HCT116 (cell line): Measurements from ENCODE around the gene CSNK1G1. TPM values are rescaled to one million over a fixed set of nuclear protein-coding genes. Genes with fewer than 3 reads are reported as not detected.

ENCODE experiments used
- ATAC-seq: fragments of 200-7000 bp; cut with Tn5 transposase; 2 replicates; pipeline ENCODE4 v1.9.1; 2020; ENCODE audit warnings: mild to moderate bottlenecking, moderate library complexity
- BruUV-seq: library from RNA; stranded (reverse); fragments of 400-500 nt; replicated peaks from 2 replicates; lab custom pipeline; 2021; lab: Mats Ljungman, UMichigan
- CTCF ChIA-PET: fragments of 300-600 bp; sonication (Branson Sonifier 250); formaldehyde crosslinking; loops from one replicate; lab custom pipeline; 2021; ENCODE audit warnings: antibody characterized with exemption; lab: Charles Lee
- POLR2A ChIA-PET: fragments of 300-600, 350-600 bp; sonication (Branson Sonifier 250); formaldehyde crosslinking; loops from one replicate; lab custom pipeline; 2021; ENCODE audit warnings: antibody characterized with exemption; lab: Charles Lee
- RAD21 ChIA-PET, 2 experiments: fragments of 300-600 bp; sonication (Branson Sonifier 250); formaldehyde crosslinking; loops; one replicate each; lab custom pipeline; 2023; ENCODE audit warnings: low total read pairs in 2 of 2; ENCODE audit not compliant: uncharacterized antibody in 2 of 2, unreplicated experiment in 2 of 2, low non-redundant PET in 1 of 2; lab: Charles Lee
- DNase-seq: peaks from one replicate; pipeline ENCODE4 v3.0.0-alpha.2; 2010; ENCODE audit warnings: low read depth, low spot score
- H2AFZ ChIP-seq: fragments of 200-600 bp; shearing (Covaris generic), sonication (generic); 2 replicates; pipeline ENCODE4 v1.6.1; 2017; ENCODE audit warnings: low read depth, mixed run types, mixed read lengths, antibody characterized with exemption, low read length; ENCODE audit not compliant: poor library complexity, severe bottlenecking
- H3K27ac ChIP-seq: 2 replicates; pipeline ENCODE4 v1.5.1; 2012; ENCODE audit warnings: low read depth, low read length
- H3K27me3 ChIP-seq: fragments of 200-600 bp; sonication (generic); 2 replicates; pipeline ENCODE4 v1.6.1; 2016; ENCODE audit warnings: mixed run types, low read length, mixed read lengths; ENCODE audit not compliant: insufficient read depth
- H3K36me3 ChIP-seq, 2 experiments: fragments of 200-500 bp in 1 of 2; fragments of 200-600 bp in 1 of 2; sonication (Bioruptor generic) in 1 of 2; sonication (generic) in 1 of 2; 2 replicates each; pipeline versions ENCODE4 v1.5.1 to v1.6.1; 2014 to 2016; ENCODE audit warnings: low read length in 2 of 2, inconsistent platforms in 1 of 2, mixed read lengths in 1 of 2, mixed run types in 1 of 2; ENCODE audit not compliant: insufficient read depth in 2 of 2, control insufficient read depth in 1 of 2
- H3K4me1 ChIP-seq, 2 experiments: fragments of 200-600 bp in 1 of 2; sonication (generic) in 1 of 2; 2 replicates each; pipeline versions ENCODE4 v1.5.1 to v1.6.1; 2012 to 2017; ENCODE audit warnings: low read length in 2 of 2, inconsistent platforms in 1 of 2, mild to moderate bottlenecking in 1 of 2, mixed read lengths in 1 of 2, mixed run types in 1 of 2, moderate library complexity in 1 of 2; ENCODE audit not compliant: insufficient read depth in 2 of 2, control insufficient read depth in 1 of 2
- H3K4me2 ChIP-seq: fragments of 200-600 bp; sonication (generic); 2 replicates; pipeline ENCODE4 v1.6.1; 2017; ENCODE audit warnings: mixed run types, low read length, mixed read lengths
- H3K4me3 ChIP-seq, 2 experiments: fragments of 200-600 bp in 1 of 2; sonication (generic) in 1 of 2; replicated peaks in 1 of 2; 2 replicates each; pipeline ENCODE4 v1.5.1; 2011 to 2016; ENCODE audit warnings: low read length in 2 of 2, control low read depth in 1 of 2, low read depth in 1 of 2, mild to moderate bottlenecking in 1 of 2, mixed read lengths in 1 of 2, mixed run types in 1 of 2
- H3K79me2 ChIP-seq: fragments of 200-600 bp; sonication (generic); 2 replicates; pipeline ENCODE4 v1.6.1; 2017; ENCODE audit warnings: mild to moderate bottlenecking, mixed run types, low read length, moderate library complexity, mixed read lengths; ENCODE audit not compliant: insufficient read depth
- H3K9ac ChIP-seq: fragments of 200-600 bp; sonication (generic); 2 replicates; pipeline ENCODE4 v1.6.1; 2016; ENCODE audit warnings: low read length, mixed read lengths
- H3K9me2 ChIP-seq: fragments of 200-600 bp; sonication (generic), shearing (Covaris generic); 2 replicates; pipeline ENCODE4 v1.6.1; 2017; ENCODE audit warnings: mixed run types, mild to moderate bottlenecking, moderate library complexity; ENCODE audit not compliant: insufficient read depth
- H3K9me3 ChIP-seq, 2 experiments: fragments of 200-500 bp in 1 of 2; fragments of 200-600 bp in 1 of 2; sonication (Bioruptor generic) in 1 of 2; sonication (generic) in 1 of 2; 2 replicates each; pipeline ENCODE4 v1.6.1; 2014 to 2017; ENCODE audit warnings: low read length in 2 of 2, mixed read lengths in 2 of 2, inconsistent platforms in 1 of 2, low read depth in 1 of 2, mild to moderate bottlenecking in 1 of 2, mixed run types in 1 of 2, moderate library complexity in 1 of 2; ENCODE audit not compliant: control insufficient read depth in 1 of 2, insufficient read depth in 1 of 2
- H4K20me1 ChIP-seq: fragments of 200-600 bp; sonication (generic), shearing (Covaris generic); 2 replicates; pipeline ENCODE4 v1.6.1; 2017; ENCODE audit warnings: mixed run types, mild to moderate bottlenecking, moderate library complexity; ENCODE audit not compliant: insufficient read depth
- ATF3 ChIP-seq: IDR thresholded peaks from 2 replicates; pipeline ENCODE4 v1.6.1; 2012
- CEBPB ChIP-seq: IDR thresholded peaks from 2 replicates; pipeline ENCODE4 v1.6.1; 2012; ENCODE audit warnings: low read depth
- EGR1 ChIP-seq: IDR thresholded peaks from 2 replicates; pipeline ENCODE4 v1.6.1; 2012; ENCODE audit warnings: low read depth
- ELF1 ChIP-seq: IDR thresholded peaks from 2 replicates; pipeline ENCODE4 v1.6.1; 2012; ENCODE audit warnings: low read depth, borderline replicate concordance
- EZH2phosphoT487 ChIP-seq: fragments of 200-600 bp; IDR thresholded peaks from 2 replicates; pipeline ENCODE4 v1.6.1; 2018; ENCODE audit warnings: antibody characterized with exemption, borderline replicate concordance
- FOSL1 ChIP-seq: IDR thresholded peaks from 2 replicates; pipeline ENCODE4 v1.6.1; 2012; ENCODE audit warnings: low read depth
- JUND ChIP-seq: IDR thresholded peaks from 2 replicates; pipeline ENCODE4 v1.6.1; 2012
- RAD21 ChIP-seq: IDR thresholded peaks from 2 replicates; pipeline ENCODE4 v1.6.1; 2012; ENCODE audit warnings: low read depth, mild to moderate bottlenecking
- REST ChIP-seq: IDR thresholded peaks from 2 replicates; pipeline ENCODE4 v1.6.1; 2012; ENCODE audit warnings: low read depth
- SRF ChIP-seq: IDR thresholded peaks from 2 replicates; pipeline ENCODE4 v1.6.1; 2012; ENCODE audit warnings: low read depth
- ZBTB33 ChIP-seq: IDR thresholded peaks from 2 replicates; pipeline ENCODE4 v1.6.1; 2011; ENCODE audit warnings: mild to moderate bottlenecking, low read length, moderate library complexity; ENCODE audit not compliant: insufficient replicate concordance; ENCODE audit errors: extremely low read depth
- ZFX ChIP-seq: fragments of 450-650 bp; IDR thresholded peaks from 2 replicates; pipeline ENCODE4 v1.6.1; 2017
- intact Hi-C: fragments of 100-400 bp; cut with micrococcal nuclease; formaldehyde crosslinking; loops from 2 replicates; pipeline ENCODE4 v1.10.0; 2022
- total RNA-seq: library from RNA; stranded (reverse); gene quantifications from one replicate; pipeline ENCODE4 v1.2.1, GENCODE V29; 2021; ENCODE audit not compliant: unreplicated experiment

CSNK1G1 gene
- total RNA-seq, 1 experiment from 2014 or later = 21.1 TPM

GRCh38 chr15:64232400-64232799 lies 123.6 kb downstream of the CSNK1G1 start:
- Histone ChIP-seq H3K4me3 (no peak overlapping the region), H4K20me1 (no peaks in the 10 kb centered on the region), H2AFZ (no peak overlapping the region), H3K4me1 (peaks cover 2 to 14% of the 10 kb centered on the region in 2 experiments; a peak in 2 of 4 replicates), H3K27ac (no peak overlapping the region), H3K4me2 (peak overlapping the region; percentile 52), H3K36me3 (no peaks in the 10 kb centered on the region), H3K9ac (no peak overlapping the region), H3K27me3 (no peaks in the 10 kb centered on the region), H3K9me3 (no peaks in the 10 kb centered on the region), H3K9me2 (no peaks in the 10 kb centered on the region), H3K79me2 (peaks cover 4% of the 10 kb centered on the region)
- BruUV-seq = no TSS peak
- RAD21 ChIA-PET = interaction anchor here (0.6 kb wide), 2 partner anchors 10 to 750 kb away, joined by 4 to 6 read pairs; no protein-coding TSS in a partner anchor
- ATAC-seq (peak; percentile 80; the same call in 1 of the 2 replicates), DNase-seq (no peak)
- CTCF ChIA-PET = no interaction called here
- intact Hi-C loops = no loop called here
- TF ChIP-seq FOSL1 (peak; percentile 32; the same call in 1 of the 2 replicates), CEBPB (no peak)
- POLR2A ChIA-PET = interaction anchor here (1.0 kb wide), 1 partner anchor 16 kb away, joined by 3 read pairs; no protein-coding TSS in a partner anchor

- DNase-seq (no peak), ATAC-seq (no peak)
- TF ChIP-seq SRF (no peak), RAD21 (no peak), EGR1 (no peak), REST (no peak), ATF3 (no peak), FOSL1 (no peak), ELF1 (no peak), EZH2phosphoT487 (no peak), CEBPB (no peak), JUND (no peak), ZFX (no peak), ZBTB33 (no peak)
- H3K9ac ChIP-seq = no peak overlapping the region
- no peaks in the 10 kb centered on the region for H3K36me3 ChIP-seq
- BruUV-seq = no TSS peak
- ChIA-PET POLR2A (interaction anchor here (0.5 kb wide), 1 partner anchor 10 kb away, joined by 3 read pairs; no protein-coding TSS in a partner anchor), CTCF (no interaction called here), RAD21 (no interaction called here)
- H3K79me2 ChIP-seq = peaks cover 4% of the 10 kb centered on the region
- H3K4me3 ChIP-seq = no peak overlapping the region
- H3K27ac ChIP-seq = no peak overlapping the region
- H3K4me1 ChIP-seq = peaks cover 2 to 14% of the 10 kb centered on the region in 2 experiments; a peak in 2 of 4 replicates
- intact Hi-C loops = no loop called here
- H2AFZ ChIP-seq = no peak overlapping the region
- H3K27me3 ChIP-seq = no peaks in the 10 kb centered on the region
- no peaks in the 10 kb centered on the region for H4K20me1 ChIP-seq
- H3K9me3 ChIP-seq = no peaks in the 10 kb centered on the region
- no peaks in the 10 kb centered on the region for H3K9me2 ChIP-seq
- H3K4me2 ChIP-seq = no peak overlapping the region
Measured at GRCh38 chr15:64229129-64229724, 126.7 kb downstream of the CSNK1G1 start.
